Thyroid gland (tissue), 4 donors: ENCODE results near the gene CKS1B. TPM values are rescaled to one million over a fixed set of nuclear protein-coding genes. Genes with fewer than 3 reads are reported as not detected.

Experiments
- DNase-seq, 2 donors: peaks; one replicate each; pipeline ENCODE4 v3.0.0-alpha.2; 2019
- H3K27ac ChIP-seq, 3 donors: fragments of 200-600 bp; sonication (generic); 1 replicate in 2 of 3; 2 replicates in 1 of 3; pipeline ENCODE4 v1.5.1; 2016 to 2019; ENCODE audit warnings: mild to moderate bottlenecking in 1 of 3, moderate library complexity in 1 of 3
- H3K27me3 ChIP-seq: fragments of 200-600 bp; sonication (generic); one replicate; pipeline ENCODE4 v1.5.1; 2019
- H3K36me3 ChIP-seq, 2 donors: fragments of 200-600 bp; sonication (generic); one replicate each; pipeline ENCODE4 v1.5.1; 2016 to 2019
- H3K4me1 ChIP-seq, 2 donors: fragments of 200-600 bp; sonication (generic); one replicate each; pipeline ENCODE4 v1.5.1; 2017 to 2019
- H3K4me3 ChIP-seq, 3 donors: fragments of 200-600 bp; sonication (generic); replicated peaks in 1 of 3; 1 replicate in 2 of 3; 2 replicates in 1 of 3; pipeline ENCODE4 v1.5.1; 2016; ENCODE audit warnings: mild to moderate bottlenecking in 1 of 3
- H3K9me3 ChIP-seq: fragments of 200-600 bp; sonication (generic); one replicate; pipeline ENCODE4 v1.5.1; 2017
- POLR2A ChIP-seq, 2 donors: fragments of 450-650 bp; IDR thresholded peaks; one replicate each; pipeline ENCODE4 v1.6.1; 2017; ENCODE audit warnings: antibody characterized with exemption in 2 of 2, mild to moderate bottlenecking in 2 of 2, moderate library complexity in 1 of 2
- WGBS, 2 donors: methylation state at CpG; one replicate each; pipeline ENCODE4 v1.1.5; 2017; 5-methylcytosine and 5-hydroxymethylcytosine counted together
- intact Hi-C: fragments of 100-400 bp; cut with DNase I; formaldehyde crosslinking; loops from one replicate; pipeline ENCODE4 v1.15.1; 2023
- total RNA-seq, 4 donors: library from RNA; depleted of rRNA; stranded (reverse); fragments of >200 nt; gene quantifications; one replicate each; pipeline ENCODE4 v1.2.3, GENCODE V29; 2016
- TF ChIP-seq, protein P1 (sequence below), 6 experiments: fragments of 200-600 bp in 3 of 6; fragments of 450-650 bp in 3 of 6; sonication (generic) in 3 of 6; IDR thresholded peaks; one replicate each; pipeline ENCODE4 v1.5.1; 2016 to 2019; ENCODE audit warnings: antibody characterized with exemption in 6 of 6, mild to moderate bottlenecking in 2 of 6, inconsistent platforms in 1 of 6, moderate library complexity in 1 of 6

The CKS1B gene
- total RNA-seq, 4 donors from 2014 or later = 14.3 to 29.5 (median 22.6) TPM

DNA sequence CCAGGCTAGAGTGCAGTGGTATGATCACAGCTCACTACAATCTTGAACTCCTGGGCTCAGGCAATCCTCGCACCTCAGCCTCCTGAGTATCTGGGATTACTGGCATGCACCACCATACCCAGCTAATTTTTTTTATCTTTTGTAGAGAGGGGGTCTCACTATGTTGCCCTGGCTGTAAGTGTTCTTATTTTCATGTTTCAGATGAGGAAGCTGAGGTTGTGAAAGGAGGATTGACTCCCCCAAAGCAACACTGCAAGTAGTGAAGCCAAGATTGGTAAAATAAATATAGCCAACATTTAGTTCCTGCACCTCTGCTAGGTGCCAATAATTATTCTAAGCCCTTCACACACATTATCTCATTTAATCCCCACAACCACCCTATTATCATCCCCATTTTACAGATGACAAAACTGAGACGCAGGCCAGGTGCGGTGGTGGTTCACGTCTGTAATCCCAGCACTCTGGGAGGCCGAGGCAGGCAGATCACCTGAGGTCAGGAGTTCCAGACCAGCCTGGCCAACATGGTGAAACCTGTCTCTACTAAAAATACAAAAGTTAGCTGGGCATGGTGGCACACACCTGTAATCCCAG lies 40.0 kb upstream of the CKS1B start:
- H3K9me3 ChIP-seq = no peaks in the 10 kb centered on the region

DNA sequence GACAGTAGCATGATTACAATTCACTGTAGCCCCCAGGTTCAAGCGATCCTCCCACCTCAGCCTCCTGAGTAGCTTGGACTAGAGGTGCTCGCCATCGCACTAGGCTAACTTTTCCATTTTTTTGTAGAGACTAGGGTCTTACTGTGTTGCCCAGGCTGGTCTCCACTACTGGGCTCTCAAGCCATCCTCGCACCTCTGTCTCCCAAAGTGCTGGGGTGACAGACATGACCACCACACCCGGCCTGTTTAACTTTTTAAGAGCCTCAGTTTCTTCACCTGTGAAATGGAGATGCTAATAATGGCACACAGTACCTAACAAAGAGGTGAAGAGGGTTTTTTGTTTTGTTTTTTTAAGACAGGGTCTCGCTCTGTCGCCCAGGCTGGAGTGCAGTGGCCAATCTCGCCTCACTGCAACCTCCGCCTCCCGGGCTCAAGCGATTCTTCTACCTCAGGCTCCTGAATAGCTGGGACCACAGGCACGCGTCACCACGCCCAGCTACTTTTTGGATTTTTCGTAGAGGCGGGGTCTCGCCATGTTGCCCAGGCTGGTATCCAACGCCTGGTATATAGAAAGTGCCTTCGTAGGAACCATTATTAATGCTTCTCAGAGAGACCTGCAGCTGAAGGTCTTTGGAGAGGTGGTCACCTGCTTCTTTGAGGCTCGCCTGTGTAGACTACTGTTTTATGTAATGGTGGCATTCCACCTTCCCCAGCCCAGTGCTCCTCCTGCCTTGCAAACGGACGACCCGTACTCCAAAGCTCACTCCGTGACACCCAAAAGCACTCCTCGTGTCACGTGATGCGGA lies 38.5 kb upstream of the CKS1B start:
- Histone ChIP-seq H3K4me1 (peaks cover 14 to 30% of the 10 kb centered on the region in 2 donors), H3K9me3 (no peaks in the 10 kb centered on the region), H3K4me3 (peak overlapping the region in 2 of 3 donors; percentile 33 to 50), H3K27ac (peak overlapping the region; percentile 98 to 99 (median 99)), H3K36me3 (no peaks in the 10 kb centered on the region), H3K27me3 (no peaks in the 10 kb centered on the region)
- TF ChIP-seq, protein P1, sequence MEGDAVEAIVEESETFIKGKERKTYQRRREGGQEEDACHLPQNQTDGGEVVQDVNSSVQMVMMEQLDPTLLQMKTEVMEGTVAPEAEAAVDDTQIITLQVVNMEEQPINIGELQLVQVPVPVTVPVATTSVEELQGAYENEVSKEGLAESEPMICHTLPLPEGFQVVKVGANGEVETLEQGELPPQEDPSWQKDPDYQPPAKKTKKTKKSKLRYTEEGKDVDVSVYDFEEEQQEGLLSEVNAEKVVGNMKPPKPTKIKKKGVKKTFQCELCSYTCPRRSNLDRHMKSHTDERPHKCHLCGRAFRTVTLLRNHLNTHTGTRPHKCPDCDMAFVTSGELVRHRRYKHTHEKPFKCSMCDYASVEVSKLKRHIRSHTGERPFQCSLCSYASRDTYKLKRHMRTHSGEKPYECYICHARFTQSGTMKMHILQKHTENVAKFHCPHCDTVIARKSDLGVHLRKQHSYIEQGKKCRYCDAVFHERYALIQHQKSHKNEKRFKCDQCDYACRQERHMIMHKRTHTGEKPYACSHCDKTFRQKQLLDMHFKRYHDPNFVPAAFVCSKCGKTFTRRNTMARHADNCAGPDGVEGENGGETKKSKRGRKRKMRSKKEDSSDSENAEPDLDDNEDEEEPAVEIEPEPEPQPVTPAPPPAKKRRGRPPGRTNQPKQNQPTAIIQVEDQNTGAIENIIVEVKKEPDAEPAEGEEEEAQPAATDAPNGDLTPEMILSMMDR (IDR thresholded peaks at IDR 0.05) = no peak
- TF ChIP-seq POLR2A (IDR thresholded peaks at IDR 0.05) = no peak
- intact Hi-C loops = no loop called here
- DNase-seq = peak; percentile 61 to 64
- 29 to 40% methylated on average over 24 to 27 of the region's 27 CpGs for WGBS, 2 donors

More for the DNA sequence above, 40.0 kb upstream of the CKS1B start:
- WGBS, 2 donors = 95 to 97% methylated on average over 5 of the region's 5 CpGs
- TF ChIP-seq, protein P1 (IDR thresholded peaks at IDR 0.05) = no peak
- no peak for TF ChIP-seq POLR2A (IDR thresholded peaks at IDR 0.05)
- no peak overlapping the region for H3K27ac ChIP-seq
- no peaks in the 10 kb centered on the region for H3K27me3 ChIP-seq
- H3K4me3 ChIP-seq = no peak overlapping the region
- H3K4me1 ChIP-seq = peaks cover 14 to 19% of the 10 kb centered on the region in 2 donors
- intact Hi-C loops = no loop called here
- no peak for DNase-seq
- H3K36me3 ChIP-seq = no peaks in the 10 kb centered on the region

DNA sequence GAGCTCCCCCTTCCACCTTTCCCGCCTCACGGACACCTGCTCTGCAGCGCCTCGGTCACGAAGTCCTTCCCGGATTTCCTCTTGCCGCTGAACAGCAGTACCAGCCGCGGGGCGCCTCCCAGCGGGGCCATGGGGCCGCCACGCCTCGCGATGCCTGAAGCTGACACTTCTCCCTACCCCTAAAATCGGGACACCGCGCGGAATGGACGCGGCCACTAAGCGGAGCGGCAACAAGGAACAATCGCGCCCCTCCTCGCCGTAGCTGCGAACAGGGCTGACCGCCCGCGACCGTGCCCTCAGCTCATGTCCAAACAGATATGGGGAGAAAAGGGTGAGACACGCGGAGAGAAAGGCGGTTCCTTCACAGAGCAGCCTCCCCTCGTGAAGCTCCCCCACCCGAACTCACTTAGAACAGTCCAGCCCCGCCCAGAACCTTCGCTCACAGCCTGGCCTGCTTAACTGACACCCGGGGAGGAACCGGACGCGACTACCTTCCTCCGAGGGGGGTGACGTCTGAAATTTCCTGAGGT lies 37.9 kb upstream of the CKS1B start, which contains the start of gene PMVK:
PMVK (minus strand) TSS at position 165 of the 530 bp plus-strand sequence; CDS start at position 131, 34 bp downstream.
- intact Hi-C loops = no loop called here
- 0 to 1% methylated on average over 20 to 41 of the region's 45 CpGs for WGBS, 2 donors
- H3K4me3 ChIP-seq = peak within 1 kb of the TSS in 2 of 3 donors; percentile 33 to 50
- H3K27me3 ChIP-seq = no peaks in the 10 kb centered on the region
- no peaks in the 10 kb centered on the region for H3K9me3 ChIP-seq
- H3K27ac ChIP-seq = peak within 1 kb of the TSS; percentile 98 to 99 (median 99)
- peak in 1 of 2 donors; percentile 75 for TF ChIP-seq POLR2A (IDR thresholded peaks at IDR 0.05)
- TF ChIP-seq, protein P1 (IDR thresholded peaks at IDR 0.05) = peak in 4 of 6 experiments; percentile 25 to 42 (median 31)
- DNase-seq = peak; percentile 98
- H3K36me3 ChIP-seq = no peaks in the 10 kb centered on the region
- peaks cover 16 to 37% of the 10 kb centered on the region in 2 donors for H3K4me1 ChIP-seq

DNA sequence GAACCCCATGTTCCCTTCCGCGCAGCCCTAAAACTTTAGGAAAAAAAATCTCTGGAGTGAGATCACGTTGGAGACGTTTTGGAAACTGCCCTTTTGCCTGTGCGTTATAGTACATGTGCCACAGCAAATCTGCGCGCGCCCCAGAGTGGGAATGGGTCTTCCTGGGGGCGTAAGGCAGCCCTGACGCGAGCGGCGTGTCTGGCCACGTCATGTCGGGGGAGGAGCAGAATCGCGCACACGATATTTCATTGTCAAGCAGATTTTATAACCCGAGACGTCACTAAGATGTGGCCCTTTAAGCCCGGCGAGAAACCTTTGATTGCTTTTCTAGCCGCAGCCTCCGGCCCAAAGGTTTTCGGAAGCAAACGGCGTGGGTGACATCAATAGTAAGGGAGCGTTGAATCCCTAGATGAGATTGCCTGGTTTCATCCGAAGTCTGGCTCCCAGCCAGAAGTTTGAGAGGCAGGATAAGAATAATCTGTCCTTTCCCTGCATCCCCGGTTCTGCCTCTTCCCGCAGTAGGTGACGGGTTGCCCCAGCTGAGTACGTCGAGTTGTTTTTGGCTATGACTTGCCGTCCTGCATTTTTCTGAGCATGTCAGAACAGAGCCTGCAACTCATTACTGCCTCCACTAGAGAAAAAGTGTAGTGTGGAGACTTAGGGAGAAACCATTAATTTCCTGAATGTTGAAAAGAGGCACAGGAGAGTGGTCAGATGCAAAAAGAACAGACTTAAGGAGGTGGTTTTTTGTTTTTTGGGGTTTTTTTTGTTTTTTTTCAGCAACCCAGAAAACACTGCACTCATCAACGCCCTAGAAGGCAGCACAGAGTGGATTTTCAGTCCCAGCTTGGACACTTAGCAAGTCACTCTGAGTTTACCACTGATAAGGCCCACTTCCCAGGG lies 37.1 kb upstream of the CKS1B start:
- WGBS, 2 donors = 0 to 2% methylated on average over 24 to 35 of the region's 36 CpGs
- peaks cover 23 to 44% of the 10 kb centered on the region in 2 donors for H3K4me1 ChIP-seq
- H3K36me3 ChIP-seq = no peaks in the 10 kb centered on the region
- H3K27me3 ChIP-seq = no peaks in the 10 kb centered on the region
- TF ChIP-seq, protein P1 (IDR thresholded peaks at IDR 0.05) = peak in 3 of 6 experiments; percentile 27 to 49 (median 28)
- peak in 1 of 2 donors; percentile 63 for TF ChIP-seq POLR2A (IDR thresholded peaks at IDR 0.05)
- H3K9me3 ChIP-seq = no peaks in the 10 kb centered on the region
- intact Hi-C loops = no loop called here
- peak; percentile 91 to 93 for DNase-seq
- H3K4me3 ChIP-seq = peak overlapping the region in 2 of 3 donors; percentile 7 to 50
- H3K27ac ChIP-seq = peak overlapping the region; percentile 98 to 99 (median 99)
